CD4-positive, alpha-beta T cell treated with Interleukin-12 subunit alpha and Interleukin-12 subunit beta, for 1 hour (primary cell): ENCODE measurements around the gene FAM185A.
"Not testable (repeated sequence)": the region's sequence is repeated elsewhere in the genome, so short reads cannot be mapped to it uniquely, and the experiment has no call there.

ENCODE experiments used
- DNase-seq: peaks from one replicate; pipeline ENCODE4 v3.0.0-alpha.2; 2020

The FAM185A gene

GRCh38 chr7:102780926-102781325, 32.1 kb downstream of the FAM185A start:
- not testable (repeated sequence) for DNase-seq

GRCh38 chr7:102788770-102789169, 40.0 kb downstream of the FAM185A start:
- not testable (repeated sequence) for DNase-seq

- not testable (repeated sequence) for DNase-seq
Observed at GRCh38 chr7:102790364-102791100, 41.7 kb downstream of the FAM185A start.

GRCh38 chr7:102791367-102791766, 42.6 kb downstream of the FAM185A start:
- DNase-seq: not testable (repeated sequence)

- not testable (repeated sequence) for DNase-seq
Observed at GRCh38 chr7:102791831-102792230, 43.0 kb downstream of the FAM185A start.

GRCh38 chr7:102794567-102794966, 45.8 kb downstream of the FAM185A start:
- DNase-seq: not testable (repeated sequence)

- DNase-seq: not testable (repeated sequence)
Observed at GRCh38 chr7:102795987-102796595, 47.3 kb downstream of the FAM185A start.

GRCh38 chr7:102806613-102807012, 57.8 kb downstream of the FAM185A start:
- DNase-seq: no peak

GRCh38 chr7:102810916-102811315, 62.1 kb downstream of the FAM185A start:
- no peak for DNase-seq

GRCh38 chr7:102811942-102812678, 63.3 kb downstream of the FAM185A start:
- no peak for DNase-seq

- DNase-seq: no peak
Observed at GRCh38 chr7:102813191-102814024, 64.6 kb downstream of the FAM185A start.

GRCh38 chr7:102814025-102814471, 65.2 kb downstream of the FAM185A start:
- no peak for DNase-seq

- no peak for DNase-seq
Observed at GRCh38 chr7:102817616-102818573, 69.1 kb downstream of the FAM185A start.

GRCh38 chr7:102819151-102819550, 70.4 kb downstream of the FAM185A start:
- no peak for DNase-seq

- no peak for DNase-seq
Observed at GRCh38 chr7:102821994-102822747, 73.4 kb downstream of the FAM185A start.

- no peak for DNase-seq
Observed at GRCh38 chr7:102823390-102824119, 74.8 kb downstream of the FAM185A start.

GRCh38 chr7:102828286-102828685, 79.5 kb downstream of the FAM185A start:
- DNase-seq: no peak

GRCh38 chr7:102829075-102829474, 80.3 kb downstream of the FAM185A start:
- no peak for DNase-seq

- no peak for DNase-seq
Observed at GRCh38 chr7:102830197-102830596, 81.4 kb downstream of the FAM185A start.

- DNase-seq: no peak
Observed at GRCh38 chr7:102832674-102833073, 83.9 kb downstream of the FAM185A start.
